MM.1S (cell line): Measurements from ENCODE around the gene FUT4.

Experiments
- EZH2 ChIP-seq: fragments of 300-600 bp; sonication (generic); optimal IDR thresholded peaks from 2 replicates; pipeline ENCODE3; 2017; ENCODE audit warnings: low read depth, mild to moderate bottlenecking, antibody characterized with exemption, low read length, mixed read lengths
- EZH2phosphoT487 ChIP-seq: fragments of 300-600 bp; sonication (generic); IDR thresholded peaks from 2 replicates; pipeline ENCODE4 v1.6.1; 2018; ENCODE audit warnings: antibody characterized with exemption, low read length
- TF ChIP-seq, protein P1 (sequence below): fragments of 300-600 bp; sonication (generic); IDR thresholded peaks from 2 replicates; pipeline ENCODE4 v1.5.1; 2016; ENCODE audit warnings: antibody characterized with exemption, low read length, mixed read lengths

GRCh38 chr11:94532211-94532610 lies 11.5 kb upstream of the FUT4 start:
- TF ChIP-seq, protein P1, sequence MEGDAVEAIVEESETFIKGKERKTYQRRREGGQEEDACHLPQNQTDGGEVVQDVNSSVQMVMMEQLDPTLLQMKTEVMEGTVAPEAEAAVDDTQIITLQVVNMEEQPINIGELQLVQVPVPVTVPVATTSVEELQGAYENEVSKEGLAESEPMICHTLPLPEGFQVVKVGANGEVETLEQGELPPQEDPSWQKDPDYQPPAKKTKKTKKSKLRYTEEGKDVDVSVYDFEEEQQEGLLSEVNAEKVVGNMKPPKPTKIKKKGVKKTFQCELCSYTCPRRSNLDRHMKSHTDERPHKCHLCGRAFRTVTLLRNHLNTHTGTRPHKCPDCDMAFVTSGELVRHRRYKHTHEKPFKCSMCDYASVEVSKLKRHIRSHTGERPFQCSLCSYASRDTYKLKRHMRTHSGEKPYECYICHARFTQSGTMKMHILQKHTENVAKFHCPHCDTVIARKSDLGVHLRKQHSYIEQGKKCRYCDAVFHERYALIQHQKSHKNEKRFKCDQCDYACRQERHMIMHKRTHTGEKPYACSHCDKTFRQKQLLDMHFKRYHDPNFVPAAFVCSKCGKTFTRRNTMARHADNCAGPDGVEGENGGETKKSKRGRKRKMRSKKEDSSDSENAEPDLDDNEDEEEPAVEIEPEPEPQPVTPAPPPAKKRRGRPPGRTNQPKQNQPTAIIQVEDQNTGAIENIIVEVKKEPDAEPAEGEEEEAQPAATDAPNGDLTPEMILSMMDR, result no peak
- TF ChIP-seq EZH2, result no peak
- TF ChIP-seq EZH2phosphoT487, result no peak
